Cardiac fibroblast (primary cell): ENCODE data around the gene SCPEP1.

Experiments used
- DNase-seq, 2 donors: peaks; one replicate each; pipeline versions ENCODE4 v3.0.0 to v3.0.0-alpha.2; 2010; ENCODE audit warnings: low read depth in 2 of 2
- H3K4me3 ChIP-seq, 2 donors: replicated peaks in 1 of 2; 1 replicate in 1 of 2; 2 replicates in 1 of 2; pipeline ENCODE4 v1.5.1; 2011; ENCODE audit warnings: low read depth in 2 of 2, low read length in 2 of 2, mild to moderate bottlenecking in 2 of 2, moderate library complexity in 1 of 2
- TF ChIP-seq, protein P1 (sequence below): IDR thresholded peaks from one replicate; pipeline ENCODE4 v1.5.1; 2011; ENCODE audit warnings: low read depth, mild to moderate bottlenecking, low read length, inconsistent platforms

Gene SCPEP1

DNA sequence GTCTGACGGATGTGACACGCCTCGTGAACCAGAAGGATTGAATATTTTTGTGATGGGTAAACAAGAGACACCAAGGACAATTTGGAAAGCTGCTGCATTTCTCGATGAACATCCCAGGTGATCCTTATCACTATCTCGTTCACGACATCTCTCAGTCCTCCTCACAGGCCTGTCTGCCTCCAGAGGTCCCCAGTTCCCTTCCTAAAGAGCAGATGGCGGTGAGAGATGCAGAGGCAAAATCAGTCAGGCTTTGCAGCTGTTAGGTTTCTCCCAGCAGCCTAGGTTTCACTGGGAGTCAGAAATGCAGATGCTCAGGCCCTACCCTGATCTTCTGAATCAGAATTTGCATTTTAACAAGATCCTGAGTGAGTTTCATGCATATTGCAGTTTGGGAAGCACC lies 23.6 kb downstream of the SCPEP1 start:
- no peak for DNase-seq
- TF ChIP-seq, protein P1, sequence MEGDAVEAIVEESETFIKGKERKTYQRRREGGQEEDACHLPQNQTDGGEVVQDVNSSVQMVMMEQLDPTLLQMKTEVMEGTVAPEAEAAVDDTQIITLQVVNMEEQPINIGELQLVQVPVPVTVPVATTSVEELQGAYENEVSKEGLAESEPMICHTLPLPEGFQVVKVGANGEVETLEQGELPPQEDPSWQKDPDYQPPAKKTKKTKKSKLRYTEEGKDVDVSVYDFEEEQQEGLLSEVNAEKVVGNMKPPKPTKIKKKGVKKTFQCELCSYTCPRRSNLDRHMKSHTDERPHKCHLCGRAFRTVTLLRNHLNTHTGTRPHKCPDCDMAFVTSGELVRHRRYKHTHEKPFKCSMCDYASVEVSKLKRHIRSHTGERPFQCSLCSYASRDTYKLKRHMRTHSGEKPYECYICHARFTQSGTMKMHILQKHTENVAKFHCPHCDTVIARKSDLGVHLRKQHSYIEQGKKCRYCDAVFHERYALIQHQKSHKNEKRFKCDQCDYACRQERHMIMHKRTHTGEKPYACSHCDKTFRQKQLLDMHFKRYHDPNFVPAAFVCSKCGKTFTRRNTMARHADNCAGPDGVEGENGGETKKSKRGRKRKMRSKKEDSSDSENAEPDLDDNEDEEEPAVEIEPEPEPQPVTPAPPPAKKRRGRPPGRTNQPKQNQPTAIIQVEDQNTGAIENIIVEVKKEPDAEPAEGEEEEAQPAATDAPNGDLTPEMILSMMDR, result no peak
- H3K4me3 ChIP-seq, result no peak overlapping the region

DNA sequence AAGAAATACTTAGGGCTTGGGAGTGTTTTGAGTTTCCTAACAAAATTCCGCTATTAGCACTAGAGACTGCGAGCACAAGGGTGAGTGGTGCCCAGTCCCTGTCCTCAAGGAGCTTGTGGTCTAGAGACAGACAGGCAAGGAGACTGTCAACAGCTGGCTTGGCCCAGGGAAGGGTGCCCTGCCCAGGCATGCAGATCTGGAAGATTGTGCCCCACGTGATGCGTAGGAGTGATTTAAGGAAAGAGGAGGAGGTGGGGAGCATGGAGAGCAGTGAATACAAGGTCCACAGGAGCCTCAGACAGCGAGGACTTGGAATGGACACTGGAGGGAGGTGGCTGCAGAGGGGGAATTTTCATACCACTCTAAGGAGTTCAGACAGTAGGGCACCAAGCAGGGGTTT lies 25.0 kb downstream of the SCPEP1 start:
- H3K4me3 ChIP-seq, result no peak overlapping the region
- TF ChIP-seq, protein P1, result no peak
- DNase-seq, result no peak

DNA sequence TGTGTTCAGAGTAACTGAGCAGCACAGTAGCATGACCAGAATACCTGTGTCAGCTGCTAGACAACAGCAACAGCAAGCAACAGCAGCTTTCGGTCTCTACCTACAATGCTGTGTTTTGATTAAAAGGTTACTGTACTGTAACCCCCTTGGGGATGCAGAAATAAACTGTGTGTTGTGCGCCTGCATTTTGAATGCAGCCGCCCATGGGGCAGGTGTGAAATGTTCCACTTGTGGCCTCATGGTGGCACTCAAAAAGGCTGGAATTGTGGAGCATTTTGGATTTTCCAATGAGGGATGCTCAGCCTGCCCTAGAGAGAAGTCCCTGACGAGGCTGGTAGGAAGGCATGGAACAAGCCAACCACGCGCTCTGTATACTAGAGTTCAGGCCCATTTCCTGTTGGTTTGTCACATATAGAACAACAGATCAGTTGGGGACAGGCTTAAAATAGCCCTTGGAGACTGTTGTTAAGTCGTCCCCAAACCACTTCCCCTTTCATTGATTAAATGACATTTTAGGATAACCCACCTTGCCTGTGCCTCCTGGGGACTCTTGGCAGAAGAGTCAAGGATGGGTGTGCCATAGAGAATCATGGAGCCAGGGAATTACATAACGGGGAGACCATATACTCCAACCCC lies 27.1 kb downstream of the SCPEP1 start:
- DNase-seq, result no peak
- TF ChIP-seq, protein P1, result no peak
- no peak overlapping the region for H3K4me3 ChIP-seq

DNA sequence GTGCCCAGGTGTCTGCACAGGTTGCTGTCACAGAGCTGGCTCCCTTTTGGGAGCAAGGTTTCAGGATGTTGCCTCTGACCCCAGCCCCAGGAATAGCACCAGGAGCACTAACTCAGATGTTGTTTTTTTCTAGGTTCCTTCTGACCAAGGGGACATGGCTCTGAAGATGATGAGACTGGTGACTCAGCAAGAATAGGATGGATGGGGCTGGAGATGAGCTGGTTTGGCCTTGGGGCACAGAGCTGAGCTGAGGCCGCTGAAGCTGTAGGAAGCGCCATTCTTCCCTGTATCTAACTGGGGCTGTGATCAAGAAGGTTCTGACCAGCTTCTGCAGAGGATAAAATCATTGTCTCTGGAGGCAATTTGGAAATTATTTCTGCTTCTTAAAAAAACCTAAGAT lies 28.1 kb downstream of the SCPEP1 start:
- TF ChIP-seq, protein P1, result no peak
- no peak overlapping the region for H3K4me3 ChIP-seq
- DNase-seq, result no peak

DNA sequence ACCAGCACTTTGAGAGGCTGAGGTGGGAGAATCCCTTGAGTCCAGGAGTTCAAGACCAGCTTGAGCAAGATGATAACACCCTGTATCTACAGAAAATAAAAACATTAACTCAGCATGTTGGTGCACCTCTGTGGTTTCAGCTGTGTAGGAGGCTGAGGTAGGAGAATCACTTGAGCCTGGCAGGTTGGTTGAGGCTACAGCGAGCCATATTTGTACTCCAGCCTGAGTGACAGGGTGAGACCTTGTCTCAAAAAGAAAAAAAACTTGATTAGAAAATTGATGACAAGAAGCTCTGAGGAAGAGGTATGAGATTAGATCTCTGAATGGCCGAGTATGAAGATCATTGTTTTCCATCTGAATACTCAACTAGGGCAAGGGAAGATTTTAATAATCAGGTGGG lies 31.0 kb downstream of the SCPEP1 start:
- DNase-seq, result no peak
- TF ChIP-seq, protein P1, result no peak
- H3K4me3 ChIP-seq, result no peak overlapping the region

DNA sequence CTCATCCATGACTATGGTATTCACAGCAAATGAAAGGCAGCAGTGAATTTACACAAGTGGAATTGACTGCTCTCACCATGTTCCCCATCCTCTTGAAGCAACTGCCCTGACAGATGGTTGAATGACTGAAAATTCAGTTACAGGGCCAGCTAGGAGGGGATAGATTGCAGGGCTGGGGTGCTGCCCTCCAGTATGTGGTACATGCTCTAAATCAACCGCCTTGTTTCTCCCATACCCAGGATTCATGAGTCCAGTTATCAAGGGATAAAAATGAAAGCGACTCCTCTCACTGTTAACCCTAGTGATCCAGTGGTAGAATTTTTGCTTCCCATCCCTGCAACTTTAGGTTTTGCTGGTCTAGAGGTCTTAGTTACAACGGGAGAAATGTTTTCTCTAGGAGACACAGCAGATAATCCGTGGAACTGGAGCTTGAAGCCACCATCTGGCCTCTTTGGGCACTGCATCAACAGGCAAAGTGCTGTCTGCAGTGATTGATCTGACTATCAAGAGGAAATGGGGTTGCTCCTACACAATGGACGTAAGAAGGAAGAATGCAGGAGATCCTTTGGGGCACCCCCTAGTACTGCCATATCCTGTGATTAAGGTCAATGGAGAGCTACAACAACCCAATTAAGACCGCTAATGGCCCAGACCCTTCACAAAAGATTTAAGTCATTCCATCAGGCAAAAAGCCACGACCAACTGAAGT lies 32.0 kb downstream of the SCPEP1 start:
- TF ChIP-seq, protein P1, result peak; percentile 79
- H3K4me3 ChIP-seq, result no peak overlapping the region
- DNase-seq, result peak; percentile 43 to 51

DNA sequence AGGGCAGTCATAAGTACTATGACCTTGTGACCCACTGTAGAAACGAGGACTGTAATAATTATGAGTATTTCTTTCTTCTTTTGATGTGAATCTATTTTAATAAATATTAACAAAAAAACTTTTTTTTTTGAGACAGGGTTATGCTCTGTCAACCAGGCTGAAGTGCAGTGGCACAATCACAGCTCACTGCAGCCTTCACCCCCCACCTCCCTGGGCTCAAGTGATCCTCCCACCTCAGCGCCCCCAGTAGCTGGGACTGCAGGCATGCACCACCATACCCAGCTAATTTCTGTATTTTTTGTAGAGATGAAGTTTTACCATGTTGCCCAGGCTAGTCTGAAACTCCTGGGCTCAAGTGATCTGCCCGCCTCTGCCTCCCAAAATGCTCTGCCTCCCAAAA lies 32.6 kb downstream of the SCPEP1 start:
- no peak for DNase-seq
- TF ChIP-seq, protein P1, result no peak

More for the DNA sequence above, 32.6 kb downstream of the SCPEP1 start:
- no peak overlapping the region for H3K4me3 ChIP-seq
